HepG2 (cell line): ENCODE measurements around the gene UBE2O. TPM values are rescaled to one million over a fixed set of nuclear protein-coding genes. Genes with fewer than 3 reads are reported as not detected.

ENCODE experiments used
- ATF1 ChIP-seq: IDR thresholded peaks from 2 replicates; pipeline ENCODE4 v1.6.1; 2016; ENCODE audit warnings: mild to moderate bottlenecking, control low read depth
- GABPB1 ChIP-seq: IDR thresholded peaks from 2 replicates; pipeline ENCODE4 v1.6.1; 2016; ENCODE audit warnings: mild to moderate bottlenecking, missing genetic modification reagents, moderate library complexity, missing compliant biosample characterization
- HNRNPK ChIP-seq: fragments of 200-400 bp; formaldehyde crosslinking; IDR thresholded peaks from 2 replicates; pipeline ENCODE4 v1.6.1; 2018; ENCODE audit warnings: low read length, low read depth, moderate library complexity, mild to moderate bottlenecking; ENCODE audit not compliant: poor library complexity, severe bottlenecking
- IRF2 ChIP-seq: IDR thresholded peaks from 2 replicates; pipeline ENCODE4 v1.6.1; 2018; ENCODE audit warnings: missing genetic modification reagents, missing compliant biosample characterization
- NCOR1 ChIP-seq: fragments of 200-600 bp; sonication (generic); IDR thresholded peaks from 2 replicates; pipeline ENCODE4 v1.7.0; 2017; ENCODE audit warnings: antibody characterized with exemption, low read length, borderline replicate concordance
- NFYB ChIP-seq: sonication (generic); formaldehyde crosslinking; IDR thresholded peaks from 2 replicates; pipeline ENCODE4 v1.4.0; 2020; ENCODE audit warnings: missing genetic modification reagents
- RAD51 ChIP-seq: fragments of 450-650 bp; IDR thresholded peaks from 2 replicates; pipeline ENCODE4 v1.6.1; 2016; ENCODE audit warnings: borderline replicate concordance
- SP1 ChIP-seq, 2 experiments: fragments of 450-650 bp in 1 of 2; sonication (generic) in 1 of 2; formaldehyde crosslinking in 1 of 2; IDR thresholded peaks; 2 replicates each; pipeline versions ENCODE4 v1.4.0 to v1.6.1; 2016 to 2020; ENCODE audit warnings: missing genetic modification reagents in 1 of 2
- TBX3 ChIP-seq: fragments of 450-650 bp; IDR thresholded peaks from 2 replicates; pipeline ENCODE4 v1.6.1; 2017; ENCODE audit warnings: antibody characterized with exemption, mild to moderate bottlenecking, inconsistent platforms, borderline replicate concordance
- ZNF343 ChIP-seq: sonication (generic); formaldehyde crosslinking; IDR thresholded peaks from 2 replicates; pipeline ENCODE4 v1.4.0; 2020; ENCODE audit warnings: mild to moderate bottlenecking, missing genetic modification reagents
- ZNF441 ChIP-seq: sonication (generic); formaldehyde crosslinking; IDR thresholded peaks from 2 replicates; pipeline ENCODE4 v1.7.0; 2021; ENCODE audit warnings: missing genetic modification reagents, borderline replicate concordance
- ZNF598 ChIP-seq: sonication (generic); formaldehyde crosslinking; IDR thresholded peaks from 2 replicates; pipeline ENCODE4 v1.5.1; 2020; ENCODE audit warnings: mild to moderate bottlenecking, missing genetic modification reagents, borderline replicate concordance
- polyA plus RNA-seq, 8 experiments: library from polyadenylated mRNA; depleted of rRNA in 3 of 8; stranded (reverse) in 7 of 8; unstranded in 1 of 8; fragments of >200 nt; fragmentation: Illumina TruSeq in 4 of 8; extraction: Trizol in 4 of 8; gene quantifications; 2 replicates each; pipeline versions ENCODE4 v1.2.1 to v1.2.3, GENCODE V29; 2011 to 2016; ENCODE audit warnings: low read depth in 4 of 8, missing spikeins in 1 of 8, mixed read lengths in 1 of 8; ENCODE audit not compliant: insufficient read depth in 1 of 8
- total RNA-seq, 5 experiments: library from RNA; depleted of rRNA; stranded (reverse); fragments of >200 nt; fragmentation: Illumina TruSeq; extraction: Trizol; gene quantifications; 2 replicates each; pipeline ENCODE4 v1.2.3, GENCODE V29; 2016; ENCODE audit warnings: low read depth in 1 of 5
- TF ChIP-seq, protein P1 (sequence below): sonication (generic); formaldehyde crosslinking; conservative IDR thresholded peaks from 2 replicates; pipeline ENCODE4 v1.8.1; 2023; ENCODE audit warnings: missing genetic modification reagents
- TF ChIP-seq, protein P2 (sequence below): sonication (generic); formaldehyde crosslinking; IDR thresholded peaks from 2 replicates; pipeline ENCODE4 v1.5.0; 2020; ENCODE audit warnings: mild to moderate bottlenecking, missing genetic modification reagents
- TF ChIP-seq, protein P3 (sequence below): sonication (generic); formaldehyde crosslinking; IDR thresholded peaks from 2 replicates; pipeline ENCODE4 v1.8.1; 2022; ENCODE audit warnings: low read depth, mild to moderate bottlenecking, missing genetic modification reagents
- TF ChIP-seq, protein P4 (sequence below): sonication (generic); formaldehyde crosslinking; IDR thresholded peaks from 2 replicates; pipeline ENCODE4 v1.8.1; 2023; ENCODE audit warnings: missing genetic modification reagents, mild to moderate bottlenecking, borderline replicate concordance
- TF ChIP-seq, protein P5 (sequence below): IDR thresholded peaks from 2 replicates; pipeline ENCODE4 v1.6.1; 2016; ENCODE audit warnings: mild to moderate bottlenecking
- TF ChIP-seq, protein P6 (sequence below): sonication (generic); formaldehyde crosslinking; IDR thresholded peaks from 2 replicates; pipeline ENCODE4 v1.5.0; 2020; ENCODE audit warnings: mild to moderate bottlenecking, missing genetic modification reagents, moderate library complexity

UBE2O gene
- total and polyA plus RNA-seq, 2 of the 13 experiments (the other 11 are each of a cell fraction or from before 2014, with no cell fraction given): 21.5 to 23.5 TPM

DNA sequence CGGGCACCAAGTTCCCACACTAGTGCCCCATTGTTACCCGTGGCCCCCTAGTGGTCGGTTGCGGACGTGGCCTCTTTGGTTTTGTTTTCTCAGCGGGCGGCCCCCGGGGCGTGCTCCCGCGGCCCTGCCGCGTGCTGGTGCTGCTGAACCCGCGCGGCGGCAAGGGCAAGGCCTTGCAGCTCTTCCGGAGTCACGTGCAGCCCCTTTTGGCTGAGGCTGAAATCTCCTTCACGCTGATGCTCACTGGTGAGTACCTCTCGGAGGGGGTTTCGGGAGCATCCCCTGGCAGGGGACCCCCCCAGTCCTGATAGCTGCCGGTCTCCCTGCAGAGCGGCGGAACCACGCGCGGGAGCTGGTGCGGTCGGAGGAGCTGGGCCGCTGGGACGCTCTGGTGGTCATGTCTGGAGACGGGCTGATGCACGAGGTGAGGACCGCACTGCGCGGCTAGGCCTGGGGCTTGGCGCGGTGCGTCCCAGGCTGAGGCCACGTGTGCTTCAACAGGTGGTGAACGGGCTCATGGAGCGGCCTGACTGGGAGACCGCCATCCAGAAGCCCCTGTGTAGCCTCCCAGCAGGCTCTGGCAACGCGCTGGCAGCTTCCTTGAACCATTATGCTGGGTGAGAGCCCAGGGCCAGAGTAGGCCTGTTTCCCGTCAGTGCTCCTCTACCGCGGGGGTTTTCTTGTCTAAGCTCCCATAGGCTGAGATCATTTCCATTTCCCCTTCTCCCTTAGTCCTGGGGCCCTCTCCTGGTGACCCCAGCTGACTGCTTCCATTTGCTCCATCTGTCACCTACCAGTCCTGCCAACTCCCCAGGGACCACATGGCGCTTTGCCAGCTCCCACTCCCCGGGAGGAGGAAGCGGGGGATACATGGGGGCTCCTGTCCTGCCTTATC lies 66.8 kb downstream of the UBE2O start (continued):
- TF ChIP-seq, protein P1, sequence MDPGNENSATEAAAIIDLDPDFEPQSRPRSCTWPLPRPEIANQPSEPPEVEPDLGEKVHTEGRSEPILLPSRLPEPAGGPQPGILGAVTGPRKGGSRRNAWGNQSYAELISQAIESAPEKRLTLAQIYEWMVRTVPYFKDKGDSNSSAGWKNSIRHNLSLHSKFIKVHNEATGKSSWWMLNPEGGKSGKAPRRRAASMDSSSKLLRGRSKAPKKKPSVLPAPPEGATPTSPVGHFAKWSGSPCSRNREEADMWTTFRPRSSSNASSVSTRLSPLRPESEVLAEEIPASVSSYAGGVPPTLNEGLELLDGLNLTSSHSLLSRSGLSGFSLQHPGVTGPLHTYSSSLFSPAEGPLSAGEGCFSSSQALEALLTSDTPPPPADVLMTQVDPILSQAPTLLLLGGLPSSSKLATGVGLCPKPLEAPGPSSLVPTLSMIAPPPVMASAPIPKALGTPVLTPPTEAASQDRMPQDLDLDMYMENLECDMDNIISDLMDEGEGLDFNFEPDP: no peak
- TF ChIP-seq IRF2 (CRISPR knock-in tag) (peak; percentile 93), ATF1 (no peak), RAD51 (no peak), ZNF441 (CRISPR knock-in tag) (peak; percentile 94), ZNF343 (CRISPR knock-in tag) (peak; percentile 85), SP1 (IDR thresholded peaks at IDR 0.05) (no peak), SP1 (CRISPR knock-in tag; IDR thresholded peaks at IDR 0.05) (peak; percentile 61), ZNF598 (CRISPR knock-in tag) (peak; percentile 99), NFYB (CRISPR knock-in tag) (peak; percentile 25; the same call in 1 of the 2 replicates), TBX3 (no peak), GABPB1 (CRISPR knock-in tag) (peak; percentile 88), NCOR1 (no peak), HNRNPK (no peak)
- TF ChIP-seq, protein P2, sequence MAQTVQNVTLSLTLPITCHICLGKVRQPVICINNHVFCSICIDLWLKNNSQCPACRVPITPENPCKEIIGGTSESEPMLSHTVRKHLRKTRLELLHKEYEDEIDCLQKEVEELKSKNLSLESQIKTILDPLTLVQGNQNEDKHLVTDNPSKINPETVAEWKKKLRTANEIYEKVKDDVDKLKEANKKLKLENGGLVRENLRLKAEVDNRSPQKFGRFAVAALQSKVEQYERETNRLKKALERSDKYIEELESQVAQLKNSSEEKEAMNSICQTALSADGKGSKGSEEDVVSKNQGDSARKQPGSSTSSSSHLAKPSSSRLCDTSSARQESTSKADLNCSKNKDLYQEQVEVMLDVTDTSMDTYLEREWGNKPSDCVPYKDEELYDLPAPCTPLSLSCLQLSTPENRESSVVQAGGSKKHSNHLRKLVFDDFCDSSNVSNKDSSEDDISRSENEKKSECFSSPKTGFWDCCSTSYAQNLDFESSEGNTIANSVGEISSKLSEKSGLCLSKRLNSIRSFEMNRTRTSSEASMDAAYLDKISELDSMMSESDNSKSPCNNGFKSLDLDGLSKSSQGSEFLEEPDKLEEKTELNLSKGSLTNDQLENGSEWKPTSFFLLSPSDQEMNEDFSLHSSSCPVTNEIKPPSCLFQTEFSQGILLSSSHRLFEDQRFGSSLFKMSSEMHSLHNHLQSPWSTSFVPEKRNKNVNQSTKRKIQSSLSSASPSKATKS: peak; percentile 96
- TF ChIP-seq, protein P3, sequence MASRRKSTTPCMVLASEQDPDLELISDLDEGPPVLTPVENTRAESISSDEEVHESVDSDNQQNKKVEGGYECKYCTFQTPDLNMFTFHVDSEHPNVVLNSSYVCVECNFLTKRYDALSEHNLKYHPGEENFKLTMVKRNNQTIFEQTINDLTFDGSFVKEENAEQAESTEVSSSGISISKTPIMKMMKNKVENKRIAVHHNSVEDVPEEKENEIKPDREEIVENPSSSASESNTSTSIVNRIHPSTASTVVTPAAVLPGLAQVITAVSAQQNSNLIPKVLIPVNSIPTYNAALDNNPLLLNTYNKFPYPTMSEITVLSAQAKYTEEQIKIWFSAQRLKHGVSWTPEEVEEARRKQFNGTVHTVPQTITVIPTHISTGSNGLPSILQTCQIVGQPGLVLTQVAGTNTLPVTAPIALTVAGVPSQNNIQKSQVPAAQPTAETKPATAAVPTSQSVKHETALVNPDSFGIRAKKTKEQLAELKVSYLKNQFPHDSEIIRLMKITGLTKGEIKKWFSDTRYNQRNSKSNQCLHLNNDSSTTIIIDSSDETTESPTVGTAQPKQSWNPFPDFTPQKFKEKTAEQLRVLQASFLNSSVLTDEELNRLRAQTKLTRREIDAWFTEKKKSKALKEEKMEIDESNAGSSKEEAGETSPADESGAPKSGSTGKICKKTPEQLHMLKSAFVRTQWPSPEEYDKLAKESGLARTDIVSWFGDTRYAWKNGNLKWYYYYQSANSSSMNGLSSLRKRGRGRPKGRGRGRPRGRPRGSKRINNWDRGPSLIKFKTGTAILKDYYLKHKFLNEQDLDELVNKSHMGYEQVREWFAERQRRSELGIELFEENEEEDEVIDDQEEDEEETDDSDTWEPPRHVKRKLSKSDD (CRISPR knock-in tag): peak; percentile 78
- TF ChIP-seq, protein P4, sequence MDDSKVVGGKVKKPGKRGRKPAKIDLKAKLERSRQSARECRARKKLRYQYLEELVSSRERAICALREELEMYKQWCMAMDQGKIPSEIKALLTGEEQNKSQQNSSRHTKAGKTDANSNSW (CRISPR knock-in tag): peak; percentile 98
- TF ChIP-seq, protein P5, sequence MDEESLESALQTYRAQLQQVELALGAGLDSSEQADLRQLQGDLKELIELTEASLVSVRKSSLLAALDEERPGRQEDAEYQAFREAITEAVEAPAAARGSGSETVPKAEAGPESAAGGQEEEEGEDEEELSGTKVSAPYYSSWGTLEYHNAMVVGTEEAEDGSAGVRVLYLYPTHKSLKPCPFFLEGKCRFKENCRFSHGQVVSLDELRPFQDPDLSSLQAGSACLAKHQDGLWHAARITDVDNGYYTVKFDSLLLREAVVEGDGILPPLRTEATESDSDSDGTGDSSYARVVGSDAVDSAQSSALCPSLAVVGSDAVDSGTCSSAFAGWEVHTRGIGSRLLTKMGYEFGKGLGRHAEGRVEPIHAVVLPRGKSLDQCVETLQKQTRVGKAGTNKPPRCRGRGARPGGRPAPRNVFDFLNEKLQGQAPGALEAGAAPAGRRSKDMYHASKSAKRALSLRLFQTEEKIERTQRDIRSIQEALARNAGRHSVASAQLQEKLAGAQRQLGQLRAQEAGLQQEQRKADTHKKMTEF (CRISPR knock-in tag): peak; percentile 96
- TF ChIP-seq, protein P6, sequence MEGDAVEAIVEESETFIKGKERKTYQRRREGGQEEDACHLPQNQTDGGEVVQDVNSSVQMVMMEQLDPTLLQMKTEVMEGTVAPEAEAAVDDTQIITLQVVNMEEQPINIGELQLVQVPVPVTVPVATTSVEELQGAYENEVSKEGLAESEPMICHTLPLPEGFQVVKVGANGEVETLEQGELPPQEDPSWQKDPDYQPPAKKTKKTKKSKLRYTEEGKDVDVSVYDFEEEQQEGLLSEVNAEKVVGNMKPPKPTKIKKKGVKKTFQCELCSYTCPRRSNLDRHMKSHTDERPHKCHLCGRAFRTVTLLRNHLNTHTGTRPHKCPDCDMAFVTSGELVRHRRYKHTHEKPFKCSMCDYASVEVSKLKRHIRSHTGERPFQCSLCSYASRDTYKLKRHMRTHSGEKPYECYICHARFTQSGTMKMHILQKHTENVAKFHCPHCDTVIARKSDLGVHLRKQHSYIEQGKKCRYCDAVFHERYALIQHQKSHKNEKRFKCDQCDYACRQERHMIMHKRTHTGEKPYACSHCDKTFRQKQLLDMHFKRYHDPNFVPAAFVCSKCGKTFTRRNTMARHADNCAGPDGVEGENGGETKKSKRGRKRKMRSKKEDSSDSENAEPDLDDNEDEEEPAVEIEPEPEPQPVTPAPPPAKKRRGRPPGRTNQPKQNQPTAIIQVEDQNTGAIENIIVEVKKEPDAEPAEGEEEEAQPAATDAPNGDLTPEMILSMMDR (CRISPR knock-in tag): peak; percentile 94
